HEK293 (cell line): ENCODE results near the gene MTARC2.

Source experiments
- CTCF ChIA-PET: fragments of 350-600 bp; formaldehyde crosslinking; extraction: SDS; loops from one replicate; lab custom pipeline; 2021; ENCODE audit warnings: antibody characterized with exemption; lab: Yijun Ruan, JAX
- POLR2A ChIA-PET: fragments of 300-600 bp; formaldehyde crosslinking; extraction: SDS; loops from one replicate; lab custom pipeline; 2020; ENCODE audit warnings: antibody characterized with exemption, inconsistent platforms; lab: Yijun Ruan, JAX
- H3K27ac ChIP-seq: fragments of 200-500 bp; sonication (Bioruptor generic); 2 replicates; pipeline ENCODE4 v1.5.1; 2014; ENCODE audit warnings: low read depth, low read length, control low read depth, inconsistent platforms; ENCODE audit errors: extremely low read depth
- H3K36me3 ChIP-seq, 2 experiments: fragments of 200-500 bp in 1 of 2; sonication (Bioruptor generic) in 1 of 2; 1 replicate in 1 of 2; 2 replicates in 1 of 2; pipeline ENCODE4 v1.5.1; 2014 to 2017; ENCODE audit warnings: inconsistent platforms in 2 of 2, low read length in 2 of 2; ENCODE audit not compliant: control insufficient read depth in 2 of 2, insufficient read depth in 1 of 2
- H3K4me1 ChIP-seq: fragments of 200-500 bp; sonication (Bioruptor generic); 2 replicates; pipeline ENCODE4 v1.5.1; 2014; ENCODE audit warnings: mild to moderate bottlenecking, low read length, inconsistent platforms; ENCODE audit not compliant: control insufficient read depth, insufficient read depth
- H3K4me3 ChIP-seq: 2 replicates; pipeline ENCODE4 v1.5.1; 2011; ENCODE audit warnings: low read depth, mild to moderate bottlenecking, control low read depth, low read length, moderate library complexity
- H3K9me3 ChIP-seq: fragments of 200-500 bp; sonication (Bioruptor generic); 2 replicates; pipeline ENCODE4 v1.5.1; 2014; ENCODE audit warnings: low read depth, low read length, inconsistent platforms; ENCODE audit not compliant: control insufficient read depth, insufficient read depth
- HOXC10 ChIP-seq: sonication (generic); formaldehyde crosslinking; IDR thresholded peaks from 2 replicates; pipeline ENCODE4 v1.8.1; 2023; ENCODE audit warnings: mild to moderate bottlenecking, missing genetic modification reagents
- KLF9 ChIP-seq: fragments of 450-650 bp; formaldehyde crosslinking; IDR thresholded peaks from 2 replicates; pipeline ENCODE4 v1.5.1; 2016; ENCODE audit warnings: missing biosample characterization, missing genetic modification characterization, low read depth
- MZF1 ChIP-seq: fragments of 450-650 bp; formaldehyde crosslinking; IDR thresholded peaks from 2 replicates; pipeline ENCODE4 v1.5.1; 2017; ENCODE audit warnings: missing biosample characterization, missing genetic modification characterization, borderline replicate concordance
- SCRT2 ChIP-seq: fragments of 450-650 bp; formaldehyde crosslinking; IDR thresholded peaks from 2 replicates; pipeline ENCODE4 v1.5.1; 2016; ENCODE audit warnings: missing biosample characterization, missing genetic modification characterization
- SETDB1 ChIP-seq: IDR thresholded peaks from one replicate; pipeline ENCODE4 v1.6.1; 2017; ENCODE audit warnings: mild to moderate bottlenecking, low read length, moderate library complexity, mixed read lengths; ENCODE audit not compliant: insufficient read length
- ZBTB48 ChIP-seq: fragments of 450-650 bp; formaldehyde crosslinking; IDR thresholded peaks from 2 replicates; pipeline ENCODE4 v1.5.1; 2016; ENCODE audit warnings: missing biosample characterization, missing genetic modification characterization
- ZIC2 ChIP-seq: fragments of 450-650 bp; formaldehyde crosslinking; IDR thresholded peaks from 2 replicates; pipeline ENCODE4 v1.5.1; 2016; ENCODE audit warnings: missing biosample characterization, missing genetic modification characterization
- ZNF121 ChIP-seq: fragments of 450-650 bp; formaldehyde crosslinking; IDR thresholded peaks from 2 replicates; pipeline ENCODE4 v1.5.1; 2016; ENCODE audit warnings: missing biosample characterization, missing genetic modification characterization
- ZNF146 ChIP-seq: fragments of 450-650 bp; formaldehyde crosslinking; IDR thresholded peaks from 2 replicates; pipeline ENCODE4 v1.5.1; 2016; ENCODE audit warnings: missing biosample characterization, missing genetic modification characterization
- ZNF16 ChIP-seq: fragments of 450-650 bp; formaldehyde crosslinking; IDR thresholded peaks from 2 replicates; pipeline ENCODE4 v1.5.1; 2016; ENCODE audit warnings: low read depth, missing biosample characterization, missing genetic modification characterization
- ZNF223 ChIP-seq: fragments of 450-650 bp; formaldehyde crosslinking; IDR thresholded peaks from 2 replicates; pipeline ENCODE4 v1.5.1; 2016; ENCODE audit warnings: missing biosample characterization, missing genetic modification characterization
- ZNF37A ChIP-seq: fragments of 450-650 bp; IDR thresholded peaks from 2 replicates; pipeline ENCODE4 v1.5.1; 2018; ENCODE audit warnings: missing biosample characterization, missing genetic modification characterization
- ZNF48 ChIP-seq: fragments of 450-650 bp; formaldehyde crosslinking; IDR thresholded peaks from 2 replicates; pipeline ENCODE4 v1.5.1; 2016; ENCODE audit warnings: missing biosample characterization, missing genetic modification characterization
- ZNF529 ChIP-seq: fragments of 450-650 bp; formaldehyde crosslinking; IDR thresholded peaks from 2 replicates; pipeline ENCODE4 v1.5.1; 2017; ENCODE audit warnings: missing genetic modification characterization, missing biosample characterization; ENCODE audit not compliant: insufficient replicate concordance
- ZNF558 ChIP-seq: fragments of 450-650 bp; formaldehyde crosslinking; IDR thresholded peaks from 2 replicates; pipeline ENCODE4 v1.5.1; 2016; ENCODE audit warnings: missing biosample characterization, missing genetic modification characterization
- ZNF585B ChIP-seq: fragments of 450-650 bp; formaldehyde crosslinking; IDR thresholded peaks from 2 replicates; pipeline ENCODE4 v1.5.1; 2016; ENCODE audit warnings: missing biosample characterization, missing genetic modification characterization
- ZNF626 ChIP-seq: fragments of 450-650 bp; sonication (Bioruptor Pico); formaldehyde crosslinking; IDR thresholded peaks from 2 replicates; pipeline ENCODE4 v1.5.1; 2018; ENCODE audit warnings: missing biosample characterization, missing genetic modification characterization, inconsistent platforms
- ZNF670 ChIP-seq: fragments of 450-650 bp; formaldehyde crosslinking; IDR thresholded peaks from 2 replicates; pipeline ENCODE4 v1.5.1; 2016; ENCODE audit warnings: missing biosample characterization, missing genetic modification characterization, low read depth
- ZNF768 ChIP-seq: fragments of 450-650 bp; formaldehyde crosslinking; IDR thresholded peaks from 2 replicates; pipeline ENCODE4 v1.5.1; 2018; ENCODE audit warnings: missing biosample characterization, mild to moderate bottlenecking, missing genetic modification characterization
- ZXDB ChIP-seq: fragments of 450-650 bp; formaldehyde crosslinking; IDR thresholded peaks from 2 replicates; pipeline ENCODE4 v1.5.1; 2016; ENCODE audit warnings: missing biosample characterization, missing genetic modification characterization
- TF ChIP-seq, protein P1 (sequence below): fragments of 450-650 bp; formaldehyde crosslinking; IDR thresholded peaks from 2 replicates; pipeline ENCODE4 v1.5.1; 2016; ENCODE audit warnings: missing biosample characterization, missing genetic modification characterization
- TF ChIP-seq, protein P2 (sequence below): fragments of 450-650 bp; formaldehyde crosslinking; conservative IDR thresholded peaks from 2 replicates; pipeline ENCODE4 v1.5.1; 2016; ENCODE audit warnings: low read depth, missing biosample characterization, missing genetic modification characterization
- TF ChIP-seq, protein P3 (sequence below): fragments of 450-650 bp; formaldehyde crosslinking; IDR thresholded peaks from 2 replicates; pipeline ENCODE4 v1.5.1; 2016; ENCODE audit warnings: missing biosample characterization, missing genetic modification characterization

Gene MTARC2

DNA sequence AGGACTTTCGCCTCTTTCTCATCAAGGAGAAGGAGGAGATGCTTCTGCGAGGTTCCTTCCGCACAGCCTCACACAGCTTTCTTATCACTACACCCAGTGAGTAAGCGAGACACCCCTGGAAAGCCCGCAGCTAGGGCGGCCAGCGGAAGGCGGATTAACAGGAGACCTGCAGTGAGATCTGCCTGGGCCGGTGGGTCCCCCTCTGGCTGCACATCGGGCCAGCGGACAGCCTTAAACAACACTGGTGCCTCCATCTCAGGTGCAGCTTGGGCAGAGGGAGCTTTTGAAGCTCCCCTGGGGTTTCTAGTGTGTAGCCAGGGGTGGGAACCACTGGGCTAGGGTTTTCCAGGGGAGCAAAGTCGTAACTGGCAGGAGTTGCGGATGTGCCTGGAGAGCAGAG is 21.1 kb downstream of the MTARC2 start:
- TF ChIP-seq ZIC2 (peak; percentile 76), ZNF121 (tag by site-specific recombination) (no peak)
- TF ChIP-seq, all 188 proteins: peak for 1
- POLR2A ChIA-PET: no interaction called here
- Histone ChIP-seq H3K4me1 (no peaks in the 10 kb centered on the region), H3K36me3 (peaks cover 22 to 53% of the 10 kb centered on the region in 2 experiments), H3K9me3 (no peaks in the 10 kb centered on the region), H3K4me3 (no peak overlapping the region), H3K27ac (no peak overlapping the region)
- CTCF ChIA-PET: interaction anchor here (0.8 to 1.1 kb wide), 2 partner anchors 90 to 813 kb away, joined by 3 read pairs; no protein-coding TSS in a partner anchor

DNA sequence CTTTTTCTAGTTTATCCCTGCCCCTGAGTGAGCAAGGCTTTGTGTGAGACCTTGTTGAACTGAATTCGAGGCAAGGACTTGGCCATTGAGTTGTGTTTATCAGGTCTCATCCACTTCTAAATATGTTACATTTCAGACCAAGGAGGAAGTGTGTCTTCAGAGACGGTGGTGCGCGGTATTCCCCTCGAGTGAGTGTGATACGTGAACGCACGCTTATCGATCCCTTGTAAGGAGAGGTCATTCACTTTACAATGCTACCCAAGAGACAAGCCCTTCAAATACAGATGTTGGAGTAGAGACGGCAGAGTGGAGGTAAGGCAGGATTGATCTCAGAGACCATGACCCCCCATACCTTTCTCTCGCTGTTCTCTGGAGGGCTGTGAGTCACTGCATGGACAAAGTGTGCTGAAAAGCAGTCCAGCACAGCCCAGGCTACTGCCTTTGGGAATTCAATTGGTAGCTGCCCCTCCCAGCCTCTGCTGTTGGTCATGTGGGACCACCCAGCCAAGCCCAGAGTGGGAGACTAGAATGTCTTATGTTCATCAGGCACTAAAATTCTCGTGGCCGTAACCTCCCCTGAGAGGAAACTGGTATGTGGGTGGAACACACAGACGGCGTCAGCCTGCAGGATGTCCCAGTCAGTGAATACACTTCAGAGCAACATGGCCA is 22.3 kb downstream of the MTARC2 start:
- H3K36me3 ChIP-seq: peaks cover 19 to 51% of the 10 kb centered on the region in 2 experiments
- CTCF ChIA-PET: interaction anchor here (0.8 kb wide), 1 partner anchor 22 kb away, joined by 3 read pairs; the partner anchor contains the start of gene MTARC2
- H3K9me3 ChIP-seq: no peaks in the 10 kb centered on the region
- H3K4me1 ChIP-seq: no peaks in the 10 kb centered on the region
- H3K4me3 ChIP-seq: no peak overlapping the region
- H3K27ac ChIP-seq: no peak overlapping the region
- TF ChIP-seq ZNF529 (tag by site-specific recombination) (no peak), ZNF626 (tag by site-specific recombination) (no peak), SCRT2 (tag by site-specific recombination) (no peak), ZNF16 (tag by site-specific recombination) (no peak), ZNF37A (tag by site-specific recombination) (no peak), SETDB1 (no peak), ZNF558 (no peak), ZNF48 (tag by site-specific recombination) (no peak), HOXC10 (CRISPR knock-in tag) (no peak)
- TF ChIP-seq, protein P1, sequence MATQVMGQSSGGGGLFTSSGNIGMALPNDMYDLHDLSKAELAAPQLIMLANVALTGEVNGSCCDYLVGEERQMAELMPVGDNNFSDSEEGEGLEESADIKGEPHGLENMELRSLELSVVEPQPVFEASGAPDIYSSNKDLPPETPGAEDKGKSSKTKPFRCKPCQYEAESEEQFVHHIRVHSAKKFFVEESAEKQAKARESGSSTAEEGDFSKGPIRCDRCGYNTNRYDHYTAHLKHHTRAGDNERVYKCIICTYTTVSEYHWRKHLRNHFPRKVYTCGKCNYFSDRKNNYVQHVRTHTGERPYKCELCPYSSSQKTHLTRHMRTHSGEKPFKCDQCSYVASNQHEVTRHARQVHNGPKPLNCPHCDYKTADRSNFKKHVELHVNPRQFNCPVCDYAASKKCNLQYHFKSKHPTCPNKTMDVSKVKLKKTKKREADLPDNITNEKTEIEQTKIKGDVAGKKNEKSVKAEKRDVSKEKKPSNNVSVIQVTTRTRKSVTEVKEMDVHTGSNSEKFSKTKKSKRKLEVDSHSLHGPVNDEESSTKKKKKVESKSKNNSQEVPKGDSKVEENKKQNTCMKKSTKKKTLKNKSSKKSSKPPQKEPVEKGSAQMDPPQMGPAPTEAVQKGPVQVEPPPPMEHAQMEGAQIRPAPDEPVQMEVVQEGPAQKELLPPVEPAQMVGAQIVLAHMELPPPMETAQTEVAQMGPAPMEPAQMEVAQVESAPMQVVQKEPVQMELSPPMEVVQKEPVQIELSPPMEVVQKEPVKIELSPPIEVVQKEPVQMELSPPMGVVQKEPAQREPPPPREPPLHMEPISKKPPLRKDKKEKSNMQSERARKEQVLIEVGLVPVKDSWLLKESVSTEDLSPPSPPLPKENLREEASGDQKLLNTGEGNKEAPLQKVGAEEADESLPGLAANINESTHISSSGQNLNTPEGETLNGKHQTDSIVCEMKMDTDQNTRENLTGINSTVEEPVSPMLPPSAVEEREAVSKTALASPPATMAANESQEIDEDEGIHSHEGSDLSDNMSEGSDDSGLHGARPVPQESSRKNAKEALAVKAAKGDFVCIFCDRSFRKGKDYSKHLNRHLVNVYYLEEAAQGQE (tag by site-specific recombination): no peak
- POLR2A ChIA-PET: no interaction called here

DNA sequence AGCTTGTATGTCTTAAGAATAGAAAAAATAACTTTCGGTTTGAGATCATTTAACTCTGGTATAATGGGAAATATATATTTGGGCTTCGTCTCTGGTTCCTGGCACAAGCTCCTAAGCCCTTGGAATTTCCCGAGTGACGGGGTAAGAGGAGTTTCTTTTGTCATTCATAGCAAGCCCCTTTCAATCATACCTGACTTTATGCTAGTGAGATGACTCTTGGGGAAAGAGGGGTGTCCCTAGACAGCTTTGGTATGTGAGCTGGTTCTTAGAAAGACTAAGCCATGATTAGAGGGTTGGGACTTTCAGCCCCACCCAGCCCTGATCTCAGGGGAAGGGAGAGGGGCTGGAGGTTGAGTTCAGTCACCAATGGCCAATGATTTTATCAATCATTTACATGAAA is 24.7 kb downstream of the MTARC2 start:
- POLR2A ChIA-PET: no interaction called here
- Histone ChIP-seq H3K4me1 (no peaks in the 10 kb centered on the region), H3K36me3 (peaks cover 11 to 43% of the 10 kb centered on the region in 2 experiments; a peak in 2 of 3 replicates), H3K9me3 (no peaks in the 10 kb centered on the region), H3K27ac (no peak overlapping the region), H3K4me3 (no peak overlapping the region)
- CTCF ChIA-PET: interaction anchor here (0.7 to 1.6 kb wide), 5 partner anchors 9 to 492 kb away, joined by 3 to 6 read pairs (median 4); no protein-coding TSS in a partner anchor
- TF ChIP-seq, protein P2, sequence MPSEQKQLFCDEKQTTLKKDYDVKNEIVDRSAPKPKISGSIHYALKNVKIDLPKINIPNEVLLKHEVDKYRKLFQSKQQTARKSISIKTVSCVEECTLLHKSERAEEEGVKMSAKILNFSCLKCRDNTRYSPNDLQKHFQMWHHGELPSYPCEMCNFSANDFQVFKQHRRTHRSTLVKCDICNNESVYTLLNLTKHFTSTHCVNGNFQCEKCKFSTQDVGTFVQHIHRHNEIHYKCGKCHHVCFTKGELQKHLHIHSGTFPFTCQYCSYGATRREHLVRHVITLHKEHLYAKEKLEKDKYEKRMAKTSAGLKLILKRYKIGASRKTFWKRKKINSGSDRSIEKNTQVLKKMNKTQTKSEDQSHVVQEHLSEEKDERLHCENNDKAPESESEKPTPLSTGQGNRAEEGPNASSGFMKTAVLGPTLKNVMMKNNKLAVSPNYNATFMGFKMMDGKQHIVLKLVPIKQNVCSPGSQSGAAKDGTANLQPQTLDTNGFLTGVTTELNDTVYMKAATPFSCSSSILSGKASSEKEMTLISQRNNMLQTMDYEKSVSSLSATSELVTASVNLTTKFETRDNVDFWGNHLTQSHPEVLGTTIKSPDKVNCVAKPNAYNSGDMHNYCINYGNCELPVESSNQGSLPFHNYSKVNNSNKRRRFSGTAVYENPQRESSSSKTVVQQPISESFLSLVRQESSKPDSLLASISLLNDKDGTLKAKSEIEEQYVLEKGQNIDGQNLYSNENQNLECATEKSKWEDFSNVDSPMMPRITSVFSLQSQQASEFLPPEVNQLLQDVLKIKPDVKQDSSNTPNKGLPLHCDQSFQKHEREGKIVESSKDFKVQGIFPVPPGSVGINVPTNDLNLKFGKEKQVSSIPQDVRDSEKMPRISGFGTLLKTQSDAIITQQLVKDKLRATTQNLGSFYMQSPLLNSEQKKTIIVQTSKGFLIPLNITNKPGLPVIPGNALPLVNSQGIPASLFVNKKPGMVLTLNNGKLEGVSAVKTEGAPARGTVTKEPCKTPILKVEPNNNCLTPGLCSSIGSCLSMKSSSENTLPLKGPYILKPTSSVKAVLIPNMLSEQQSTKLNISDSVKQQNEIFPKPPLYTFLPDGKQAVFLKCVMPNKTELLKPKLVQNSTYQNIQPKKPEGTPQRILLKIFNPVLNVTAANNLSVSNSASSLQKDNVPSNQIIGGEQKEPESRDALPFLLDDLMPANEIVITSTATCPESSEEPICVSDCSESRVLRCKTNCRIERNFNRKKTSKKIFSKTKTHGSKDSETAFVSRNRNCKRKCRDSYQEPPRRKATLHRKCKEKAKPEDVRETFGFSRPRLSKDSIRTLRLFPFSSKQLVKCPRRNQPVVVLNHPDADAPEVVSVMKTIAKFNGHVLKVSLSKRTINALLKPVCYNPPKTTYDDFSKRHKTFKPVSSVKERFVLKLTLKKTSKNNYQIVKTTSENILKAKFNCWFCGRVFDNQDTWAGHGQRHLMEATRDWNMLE (tag by site-specific recombination): no peak
- TF ChIP-seq SETDB1 (no peak), ZBTB48 (no peak), ZNF670 (tag by site-specific recombination) (no peak), MZF1 (tag by site-specific recombination) (no peak), ZNF146 (tag by site-specific recombination) (no peak), ZNF223 (tag by site-specific recombination) (no peak), ZNF585B (tag by site-specific recombination) (no peak), KLF9 (no peak), ZNF768 (tag by site-specific recombination) (no peak), ZXDB (tag by site-specific recombination) (no peak)
- TF ChIP-seq, protein P3, sequence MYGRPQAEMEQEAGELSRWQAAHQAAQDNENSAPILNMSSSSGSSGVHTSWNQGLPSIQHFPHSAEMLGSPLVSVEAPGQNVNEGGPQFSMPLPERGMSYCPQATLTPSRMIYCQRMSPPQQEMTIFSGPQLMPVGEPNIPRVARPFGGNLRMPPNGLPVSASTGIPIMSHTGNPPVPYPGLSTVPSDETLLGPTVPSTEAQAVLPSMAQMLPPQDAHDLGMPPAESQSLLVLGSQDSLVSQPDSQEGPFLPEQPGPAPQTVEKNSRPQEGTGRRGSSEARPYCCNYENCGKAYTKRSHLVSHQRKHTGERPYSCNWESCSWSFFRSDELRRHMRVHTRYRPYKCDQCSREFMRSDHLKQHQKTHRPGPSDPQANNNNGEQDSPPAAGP: no peak
